ENCODE data around the gene DIPK1A. TPM values are rescaled to one million over a fixed set of nuclear protein-coding genes. Genes with fewer than 3 reads are reported as not detected.

DIPK1A gene
- total RNA-seq, 1 experiment from 2014 or later, result 3.8 TPM

GRCh38 chr1:92837062-92837461 is 124.2 kb downstream of the DIPK1A start:
- Histone ChIP-seq H4K20me1 (ENCODE audit: control insufficient read depth, insufficient read depth, insufficient read length) (no peaks in the 10 kb centered on the region), H3K56ac (ENCODE audit: insufficient read length, low read depth, low read length) (no peak overlapping the region), H4K5ac (ENCODE audit: insufficient read length, low read depth, low read length) (no peak overlapping the region), H2AFZ (ENCODE audit: low read length) (no peak overlapping the region), H3K9ac (ENCODE audit: extremely low read depth, insufficient read length, low read length) (no peak overlapping the region), H3K4me2 (ENCODE audit: insufficient read depth, insufficient read length, low read length) (no peak overlapping the region), H3K79me2 (ENCODE audit: insufficient read depth, low read length) (peaks cover 37% of the 10 kb centered on the region), H3K23ac (ENCODE audit: insufficient read length, low read depth, low read length) (no peak overlapping the region), H2BK5ac (ENCODE audit: insufficient read length, low read length) (no peak overlapping the region), H3K79me1 (ENCODE audit: insufficient read depth, low read depth, low read length, poor library complexity, severe bottlenecking) (peaks cover 7% of the 10 kb centered on the region), H3K23me2 (ENCODE audit: insufficient read length, low read depth, low read length, poor library complexity, severe bottlenecking) (peaks cover 5% of the 10 kb centered on the region), H2AK5ac (ENCODE audit: insufficient read length, low read length) (no peak overlapping the region), H3T11ph (ENCODE audit: low read length) (no peak overlapping the region), H3K18ac (ENCODE audit: insufficient read length, low read depth, low read length) (no peak overlapping the region), H3K14ac (ENCODE audit: insufficient read depth, low read length) (no peak overlapping the region), H3K27me3 (ENCODE audit: insufficient read depth, low read length) (no peaks in the 10 kb centered on the region), H2BK15ac (ENCODE audit: low read depth, low read length) (no peak overlapping the region), H4K91ac (ENCODE audit: insufficient read length, low read depth, low read length) (no peak overlapping the region), H2BK20ac (ENCODE audit: low read depth, low read length, poor library complexity, severe bottlenecking) (no peak overlapping the region), H3K4me1 (ENCODE audit: insufficient read depth, low read length) (no peaks in the 10 kb centered on the region; the same call in 1 of the 2 replicates), H4K8ac (replicated peaks; ENCODE audit: insufficient read length, low read depth, low read length) (no peak overlapping the region), H3K4ac (ENCODE audit: low read depth, low read length) (no peak overlapping the region), H3K27ac (ENCODE audit: insufficient read length, low read depth, low read length) (no peak overlapping the region), H2BK120ac (ENCODE audit: low read depth, low read length, poor library complexity, severe bottlenecking) (no peak overlapping the region), H3K9me3 (ENCODE audit: control insufficient read depth, low read depth, low read length) (no peaks in the 10 kb centered on the region), H2BK12ac (ENCODE audit: insufficient read length, low read depth, low read length) (no peak overlapping the region)
- Mint-ChIP-seq H3K4me1 (peaks cover 35 to 42% of the 10 kb centered on the region in 2 experiments), H3K9me3 (peaks cover 3 to 4% of the 10 kb centered on the region in 2 experiments; a peak in 3 of 5 replicates), H3K27me3 (ENCODE audit: low read depth) (no peaks in the 10 kb centered on the region), H3K27ac (no peak overlapping the region; a peak in 1 of 7 replicates), H3K4me3 (peak overlapping the region; percentile 7 to 56; a peak in 2 of 5 replicates), H3K36me3 (ENCODE audit: insufficient read depth in 1 of 3, low read depth in 3 of 3) (peaks cover 90 to 100% (median 99%) of the 10 kb centered on the region in 3 experiments)
- WGBS (ENCODE audit: extremely low coverage, insufficient read length, low lambda C conversion rate), result no CpG with 5 or more reads among the region's 2 CpGs
- no peak for TF ChIP-seq CTCF (conservative IDR thresholded peaks at IDR 0.05)
- no peak for DNase-seq

Data from H9 (cell line).